IPS DF 6.9 (cell line): Measurements from ENCODE around the gene ZDHHC18.

ENCODE experiments used
- DNase-seq: peaks from one replicate; pipeline ENCODE4 v3.0.0-alpha.2; 2013; ENCODE audit warnings: low read depth, low spot score
- H3K27ac ChIP-seq: one replicate; pipeline ENCODE4 v1.5.1; 2013; ENCODE audit warnings: low read length, control low read depth
- H3K27me3 ChIP-seq: 2 replicates; pipeline ENCODE4 v1.6.1; 2013; ENCODE audit warnings: mild to moderate bottlenecking, low read length; ENCODE audit not compliant: control insufficient read depth, insufficient read depth
- H3K36me3 ChIP-seq: 2 replicates; pipeline ENCODE4 v1.6.1; 2013; ENCODE audit warnings: low read length; ENCODE audit not compliant: control insufficient read depth, insufficient read depth
- H3K4me1 ChIP-seq: 2 replicates; pipeline ENCODE4 v1.6.1; 2013; ENCODE audit warnings: low read length; ENCODE audit not compliant: control insufficient read depth, insufficient read depth
- H3K4me3 ChIP-seq: 2 replicates; pipeline ENCODE4 v1.5.1; 2013; ENCODE audit warnings: mild to moderate bottlenecking, low read length
- H3K9me3 ChIP-seq: 2 replicates; pipeline ENCODE4 v1.6.1; 2013; ENCODE audit warnings: low read length, inconsistent platforms; ENCODE audit not compliant: control insufficient read depth, insufficient read depth
- WGBS: extraction: QIAGEN DNeasy Blood & Tissue Kit; methylation state at CpG from one replicate; pipeline ENCODE4 v1.1.7; 2013; ENCODE audit warnings: mixed read lengths, missing lambda C conversion rate; ENCODE audit not compliant: insufficient read length, insufficient coverage; 5-methylcytosine and 5-hydroxymethylcytosine counted together

ZDHHC18 gene

GRCh38 chr1:26851106-26851684 lies 24.7 kb downstream of the ZDHHC18 start:
- no peaks in the 10 kb centered on the region for H3K9me3 ChIP-seq
- DNase-seq, result no peak
- H3K4me1 ChIP-seq, result no peaks in the 10 kb centered on the region
- peaks cover 18% of the 10 kb centered on the region for H3K36me3 ChIP-seq
- no peak overlapping the region for H3K27ac ChIP-seq
- WGBS, result no CpG with 5 or more reads among the region's 12 CpGs
- H3K27me3 ChIP-seq, result no peaks in the 10 kb centered on the region
- no peak overlapping the region for H3K4me3 ChIP-seq

DNA sequence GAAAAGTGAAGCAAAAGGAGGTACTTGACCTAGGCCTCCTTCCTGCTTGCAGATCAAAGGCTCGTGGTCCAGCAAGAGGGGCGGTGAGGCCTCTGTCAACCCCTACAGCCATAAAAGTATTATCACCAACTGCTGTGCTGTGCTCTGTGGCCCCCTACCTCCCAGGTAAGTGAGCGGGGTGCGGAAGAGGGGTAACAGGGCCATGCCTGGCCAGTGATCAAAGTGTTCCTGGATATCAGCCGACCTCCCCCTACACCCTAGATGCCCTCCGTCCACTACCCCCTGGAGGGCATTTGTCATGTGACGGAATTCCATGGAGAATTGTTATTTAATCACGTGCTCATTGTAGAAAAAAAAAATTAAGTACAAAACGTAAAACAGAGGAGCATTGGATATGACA lies 26.2 kb downstream of the ZDHHC18 start:
- Histone ChIP-seq H3K27ac (no peak overlapping the region), H3K9me3 (no peaks in the 10 kb centered on the region), H3K27me3 (no peaks in the 10 kb centered on the region), H3K4me1 (peaks cover 5% of the 10 kb centered on the region), H3K4me3 (no peak overlapping the region), H3K36me3 (peaks cover 18% of the 10 kb centered on the region)
- no peak for DNase-seq
- WGBS, result no CpG with 5 or more reads among the region's 9 CpGs

DNA sequence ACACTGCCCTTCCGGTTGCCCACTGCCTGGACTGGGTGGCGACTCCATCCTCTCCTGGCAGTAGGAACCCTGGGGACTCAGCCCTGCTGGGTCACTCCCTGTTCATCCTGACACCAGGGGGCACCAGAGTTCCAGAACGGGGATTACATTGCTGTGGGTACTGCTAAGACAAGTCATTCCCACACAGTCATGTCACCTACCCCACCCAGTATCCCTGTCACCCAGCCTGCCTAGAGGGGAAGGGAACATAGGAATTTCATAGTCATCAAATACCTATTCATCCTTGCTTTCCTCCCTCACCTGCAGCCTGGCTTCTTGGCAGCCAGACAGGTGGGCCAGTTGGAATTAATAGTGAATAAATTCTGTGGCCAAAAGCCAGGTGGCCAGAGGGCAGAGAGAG lies 26.7 kb downstream of the ZDHHC18 start:
- DNase-seq, result no peak
- H3K4me1 ChIP-seq, result peaks cover 5% of the 10 kb centered on the region
- H3K9me3 ChIP-seq, result no peaks in the 10 kb centered on the region
- no peaks in the 10 kb centered on the region for H3K27me3 ChIP-seq
- no peak overlapping the region for H3K27ac ChIP-seq
- H3K36me3 ChIP-seq, result peaks cover 18% of the 10 kb centered on the region
- no CpG with 5 or more reads among the region's 3 CpGs for WGBS
- no peak overlapping the region for H3K4me3 ChIP-seq

DNA sequence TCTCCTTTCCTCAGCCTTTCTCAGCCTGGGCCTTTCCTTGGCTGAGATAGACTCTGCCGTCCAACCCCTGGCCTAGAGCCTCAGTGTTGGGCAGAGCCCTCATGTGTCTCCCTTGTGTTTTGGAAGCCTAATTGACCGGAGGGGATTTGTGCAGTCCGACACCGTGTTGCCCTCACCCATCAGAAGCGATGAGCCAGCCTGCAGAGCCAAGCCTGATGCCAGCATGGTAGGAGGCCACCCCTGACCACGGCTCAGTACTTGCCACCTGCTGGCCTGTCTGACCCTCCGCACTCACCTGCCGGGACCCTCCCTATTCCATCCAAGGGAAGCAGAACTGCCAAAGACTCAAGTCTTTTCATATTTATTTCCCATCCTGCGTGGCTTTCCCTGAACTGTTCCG lies 27.1 kb downstream of the ZDHHC18 start:
- Histone ChIP-seq H3K4me3 (no peak overlapping the region), H3K27ac (no peak overlapping the region), H3K36me3 (peaks cover 15% of the 10 kb centered on the region), H3K9me3 (no peaks in the 10 kb centered on the region), H3K4me1 (peaks cover 5% of the 10 kb centered on the region), H3K27me3 (no peaks in the 10 kb centered on the region)
- DNase-seq, result no peak
- WGBS, result no CpG with 5 or more reads among the region's 10 CpGs

DNA sequence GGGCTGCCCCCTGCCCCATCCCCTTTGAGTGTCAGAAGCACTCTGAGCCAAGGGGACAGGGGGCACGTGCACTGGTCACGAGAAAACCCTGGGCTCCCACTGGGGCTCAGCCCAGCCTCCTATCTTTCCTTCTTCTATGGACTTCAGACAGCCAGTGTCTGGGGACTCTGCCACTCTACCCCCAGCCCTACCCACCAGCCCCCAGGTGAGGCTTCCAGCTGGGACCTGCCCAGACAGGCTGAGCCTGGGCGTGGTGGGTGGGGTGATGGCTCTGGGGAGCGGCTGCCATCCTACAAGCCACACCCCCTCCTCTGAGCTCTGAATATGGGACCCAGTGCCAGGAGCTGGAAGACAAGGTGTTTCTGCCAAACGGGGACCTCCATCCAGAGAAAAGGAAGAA lies 28.4 kb downstream of the ZDHHC18 start:
- no peaks in the 10 kb centered on the region for H3K27me3 ChIP-seq
- no peaks in the 10 kb centered on the region for H3K9me3 ChIP-seq
- peaks cover 5% of the 10 kb centered on the region for H3K4me1 ChIP-seq
- H3K36me3 ChIP-seq, result peaks cover 15% of the 10 kb centered on the region
- no peak for DNase-seq
- no CpG with 5 or more reads among the region's 5 CpGs for WGBS
- H3K27ac ChIP-seq, result no peak overlapping the region
- H3K4me3 ChIP-seq, result no peak overlapping the region

GRCh38 chr1:26855636-26856035 lies 29.1 kb downstream of the ZDHHC18 start:
- Histone ChIP-seq H3K27ac (no peak overlapping the region), H3K27me3 (no peaks in the 10 kb centered on the region), H3K36me3 (peaks cover 12% of the 10 kb centered on the region), H3K9me3 (no peaks in the 10 kb centered on the region), H3K4me1 (peaks cover 5% of the 10 kb centered on the region), H3K4me3 (no peak overlapping the region)
- WGBS, result no CpG with 5 or more reads among the region's 4 CpGs
- DNase-seq, result no peak

GRCh38 chr1:26856181-26856580 lies 29.7 kb downstream of the ZDHHC18 start:
- DNase-seq, result no peak
- no peak overlapping the region for H3K27ac ChIP-seq
- no peaks in the 10 kb centered on the region for H3K9me3 ChIP-seq
- H3K27me3 ChIP-seq, result no peaks in the 10 kb centered on the region
- peaks cover 5% of the 10 kb centered on the region for H3K4me1 ChIP-seq
- no CpG with 5 or more reads among the region's 11 CpGs for WGBS
- H3K4me3 ChIP-seq, result no peak overlapping the region
- peaks cover 8% of the 10 kb centered on the region for H3K36me3 ChIP-seq

DNA sequence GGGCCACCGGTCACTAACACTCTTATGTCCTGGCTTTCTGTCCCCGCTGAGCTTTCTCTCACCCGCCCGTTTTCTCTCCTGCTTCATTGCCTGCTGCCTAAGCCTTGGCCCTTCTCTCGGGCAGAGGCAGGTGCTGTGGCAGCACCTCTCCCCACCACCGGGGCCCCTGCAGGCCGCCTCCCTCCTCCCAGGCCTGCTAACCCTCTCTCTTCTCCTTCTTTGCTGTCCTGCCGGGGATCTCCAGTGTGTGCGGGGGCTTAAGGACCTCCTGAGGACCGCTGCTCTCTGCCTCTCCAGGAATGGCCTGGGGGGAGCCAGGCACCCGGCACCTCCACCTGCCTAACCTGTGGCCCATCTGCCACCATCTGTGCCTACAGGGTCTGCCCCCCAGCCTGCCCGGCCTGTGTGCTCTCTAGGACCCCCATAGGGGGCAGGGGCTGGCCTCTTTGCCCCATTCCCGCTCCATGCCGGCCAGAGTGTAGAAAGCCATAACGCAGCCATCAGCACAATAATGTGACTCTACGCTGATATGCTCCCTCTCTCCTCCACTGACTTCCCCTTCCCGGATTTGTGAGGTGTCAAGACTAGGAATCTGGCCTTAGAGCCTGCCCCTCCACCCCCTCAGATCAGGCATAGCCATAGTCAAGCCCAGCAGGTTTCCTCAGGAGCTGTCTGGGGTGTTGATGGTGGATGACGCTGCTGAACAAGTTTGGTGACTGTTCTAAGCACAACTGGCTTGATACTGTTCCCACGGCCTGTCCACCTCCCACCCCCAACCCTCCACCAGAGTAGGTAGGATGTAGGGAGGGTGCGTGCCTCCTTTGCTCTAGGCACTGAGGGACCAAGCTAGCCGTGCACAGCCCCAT lies 30.3 kb downstream of the ZDHHC18 start:
- DNase-seq, result no peak
- Histone ChIP-seq H3K27me3 (no peaks in the 10 kb centered on the region), H3K9me3 (no peaks in the 10 kb centered on the region), H3K4me1 (peaks cover 5% of the 10 kb centered on the region), H3K36me3 (peaks cover 1% of the 10 kb centered on the region), H3K4me3 (no peak overlapping the region), H3K27ac (no peak overlapping the region)
- WGBS, result no CpG with 5 or more reads among the region's 21 CpGs

- Histone ChIP-seq H3K4me3 (no peak overlapping the region), H3K9me3 (no peaks in the 10 kb centered on the region), H3K4me1 (peaks cover 5% of the 10 kb centered on the region), H3K27ac (no peak overlapping the region), H3K36me3 (no peaks in the 10 kb centered on the region; the same call in 1 of the 2 replicates), H3K27me3 (no peaks in the 10 kb centered on the region)
- WGBS, result no CpG with 5 or more reads among the region's 8 CpGs
- no peak for DNase-seq
Measured at GRCh38 chr1:26857473-26858060, 31.1 kb downstream of the ZDHHC18 start.

GRCh38 chr1:26858160-26858559 lies 31.7 kb downstream of the ZDHHC18 start:
- no peak overlapping the region for H3K27ac ChIP-seq
- H3K27me3 ChIP-seq, result no peaks in the 10 kb centered on the region
- no peak overlapping the region for H3K4me3 ChIP-seq
- H3K36me3 ChIP-seq, result no peaks in the 10 kb centered on the region; the same call in 1 of the 2 replicates
- DNase-seq, result no peak
- H3K9me3 ChIP-seq, result no peaks in the 10 kb centered on the region
- no CpG with 5 or more reads among the region's 4 CpGs for WGBS
- H3K4me1 ChIP-seq, result peaks cover 8% of the 10 kb centered on the region
